Aorta (tissue), 5 donors: Measurements from ENCODE around the gene APOA4. TPM values are rescaled to one million over a fixed set of nuclear protein-coding genes. Genes with fewer than 3 reads are reported as not detected.

ENCODE experiments used
- ATAC-seq: fragments of 200-7000 bp; cut with Tn5 transposase; one replicate; pipeline ENCODE4 v1.9.1; 2022; ENCODE audit warnings: moderate library complexity; ENCODE audit not compliant: low FRiP score
- DNase-seq, 2 donors: peaks; one replicate each; pipeline ENCODE4 v3.0.0-alpha.2; 2020
- H3K27ac ChIP-seq, 2 donors: one replicate each; pipeline ENCODE4 v1.5.1; 2013; ENCODE audit warnings: low read length in 2 of 2, mild to moderate bottlenecking in 2 of 2, moderate library complexity in 2 of 2, control low read depth in 1 of 2, inconsistent platforms in 1 of 2, low read depth in 1 of 2
- H3K27me3 ChIP-seq, 2 donors: one replicate each; pipeline ENCODE4 v1.6.1; 2013; ENCODE audit warnings: control low read depth in 1 of 2, low read length in 1 of 2, mild to moderate bottlenecking in 1 of 2, moderate library complexity in 1 of 2; ENCODE audit not compliant: insufficient read depth in 2 of 2, control insufficient read depth in 1 of 2
- H3K36me3 ChIP-seq, 2 donors: one replicate each; pipeline ENCODE4 v1.6.1; 2013; ENCODE audit warnings: control low read depth in 1 of 2, low read length in 1 of 2, mild to moderate bottlenecking in 1 of 2; ENCODE audit not compliant: insufficient read depth in 2 of 2, control insufficient read depth in 1 of 2
- H3K4me1 ChIP-seq, 2 donors: one replicate each; pipeline ENCODE4 v1.6.1; 2013; ENCODE audit warnings: low read length in 2 of 2, control low read depth in 1 of 2, mild to moderate bottlenecking in 1 of 2, moderate library complexity in 1 of 2; ENCODE audit not compliant: insufficient read depth in 2 of 2, control insufficient read depth in 1 of 2
- H3K4me3 ChIP-seq, 2 donors: one replicate each; pipeline ENCODE4 v1.5.1; 2013; ENCODE audit warnings: low read length in 2 of 2, control low read depth in 1 of 2, mild to moderate bottlenecking in 1 of 2
- H3K9me3 ChIP-seq: one replicate; pipeline ENCODE4 v1.6.1; 2013; ENCODE audit warnings: mild to moderate bottlenecking, low read length; ENCODE audit not compliant: control insufficient read depth
- WGBS, 2 donors: extraction: QIAGEN DNeasy Blood & Tissue Kit; methylation state at CpG; one replicate each; pipeline ENCODE4 v1.1.7; 2013; 5-methylcytosine and 5-hydroxymethylcytosine counted together
- intact Hi-C, 2 donors: fragments of 100-400 bp; cut with DNase I; formaldehyde crosslinking; loops; one replicate each; pipeline versions ENCODE4 v1.14.2 to v1.15.0; 2022
- polyA plus RNA-seq, 2 donors: library from polyadenylated mRNA; stranded (reverse); fragments of 200-250 nt; gene quantifications; one replicate each; pipeline ENCODE4 v1.2.3, GENCODE V29; 2013
- total RNA-seq, 2 donors: library from RNA; stranded (reverse); fragmentation: NEBNext Ultra II Directional; extraction: Animal tissue kit (Norgen Biotek cat#: 25700); gene quantifications; one replicate each; pipeline ENCODE4 v1.2.1, GENCODE V29; 2021
- donor health status: healthy with polysubstance abuse.
- donor health status: Bipolar disorder and iron deficiency.
- donor health status: DM: no; HTN: no; CAD: no.
- donor health status: DM: no; HTN: no; CAD: no.
- donor health status: DM: yes; HTN: yes; CAD: no.

The APOA4 gene
- total and polyA plus RNA-seq, 4 donors: 0.64 to 457 TPM; not detected in 2

DNA sequence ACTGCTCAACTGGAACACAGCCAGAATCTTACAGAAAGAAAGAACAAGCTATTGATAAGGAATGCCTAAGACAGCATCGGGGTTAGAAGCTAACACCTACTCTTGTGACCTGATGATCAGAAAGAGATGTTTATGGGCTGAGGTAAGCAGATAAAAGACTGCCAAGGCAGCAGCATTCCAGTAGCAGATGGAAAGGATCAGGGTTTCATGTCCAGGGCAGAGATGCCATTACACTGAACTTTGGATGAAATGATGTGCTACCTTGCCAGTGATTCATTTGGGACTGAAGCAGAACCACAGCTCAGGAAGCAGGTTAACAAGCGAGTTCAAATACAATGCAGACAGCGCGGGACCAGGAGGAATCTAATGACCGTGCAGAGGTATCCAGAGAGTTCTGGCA lies 41.4 kb upstream of the APOA4 start:
- no peaks in the 10 kb centered on the region for H3K9me3 ChIP-seq
- intact Hi-C loops: no loop called here
- DNase-seq (no peak), ATAC-seq (no peak)
- H3K36me3 ChIP-seq: peaks cover 12 to 15% of the 10 kb centered on the region in 2 donors
- 93 to 96% methylated on average over 5 of the region's 5 CpGs for WGBS, 2 donors
- no peaks in the 10 kb centered on the region for H3K27me3 ChIP-seq
- no peak overlapping the region for H3K4me3 ChIP-seq
- no peak overlapping the region for H3K27ac ChIP-seq
- H3K4me1 ChIP-seq: no peaks in the 10 kb centered on the region

DNA sequence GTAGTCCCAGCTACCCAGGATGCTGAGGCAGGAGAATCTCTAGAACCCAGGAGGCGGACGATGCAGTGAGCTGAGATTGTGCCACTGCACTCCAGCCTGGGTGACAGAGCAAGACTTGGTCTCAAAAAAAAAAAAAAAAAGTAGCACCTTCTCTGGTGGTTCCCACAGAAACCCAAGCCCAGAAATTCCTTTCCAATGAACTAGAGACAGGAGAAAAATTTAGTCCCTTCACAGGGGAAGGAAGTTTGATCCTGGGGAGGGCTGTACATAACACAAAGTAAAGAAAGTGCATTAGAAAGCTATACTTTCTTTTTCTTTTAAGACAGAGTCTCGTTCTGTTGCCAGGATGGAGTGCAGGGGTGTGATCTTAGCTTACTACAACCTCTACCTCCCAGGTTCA lies 39.8 kb upstream of the APOA4 start:
- no peaks in the 10 kb centered on the region for H3K27me3 ChIP-seq
- no peak overlapping the region for H3K27ac ChIP-seq
- intact Hi-C loops: no loop called here
- ATAC-seq (no peak), DNase-seq (no peak)
- 88 to 89% methylated on average over 3 of the region's 3 CpGs for WGBS, 2 donors
- H3K4me1 ChIP-seq: no peaks in the 10 kb centered on the region
- peaks cover 14% of the 10 kb centered on the region in 2 donors for H3K36me3 ChIP-seq
- H3K4me3 ChIP-seq: no peak overlapping the region
- no peaks in the 10 kb centered on the region for H3K9me3 ChIP-seq

DNA sequence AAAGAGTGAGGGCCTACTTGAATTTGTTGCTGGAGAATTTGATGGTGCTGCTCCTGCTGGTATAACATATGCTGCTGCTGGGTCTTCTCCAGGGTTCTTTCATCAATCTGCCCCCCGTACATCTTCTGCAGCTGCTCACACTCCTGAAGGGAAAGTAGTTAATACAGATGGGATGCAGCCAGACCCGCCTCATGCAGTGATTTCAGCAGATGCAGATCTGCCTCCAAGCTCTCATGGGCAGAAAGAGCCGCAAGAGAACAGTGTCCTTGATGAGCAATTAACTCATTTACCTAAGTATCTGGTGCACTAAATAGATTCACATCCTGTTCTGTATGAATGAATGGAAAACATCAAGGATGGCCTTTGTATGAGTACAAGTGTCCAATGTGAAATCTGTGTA lies 39.1 kb upstream of the APOA4 start:
- intact Hi-C loops: no loop called here
- Histone ChIP-seq H3K9me3 (no peaks in the 10 kb centered on the region), H3K36me3 (peaks cover 13 to 14% of the 10 kb centered on the region in 2 donors), H3K4me3 (no peak overlapping the region), H3K4me1 (no peaks in the 10 kb centered on the region), H3K27ac (no peak overlapping the region), H3K27me3 (no peaks in the 10 kb centered on the region)
- WGBS, 2 donors: 87 to 92% methylated on average over 3 of the region's 3 CpGs
- ATAC-seq (no peak), DNase-seq (no peak)

DNA sequence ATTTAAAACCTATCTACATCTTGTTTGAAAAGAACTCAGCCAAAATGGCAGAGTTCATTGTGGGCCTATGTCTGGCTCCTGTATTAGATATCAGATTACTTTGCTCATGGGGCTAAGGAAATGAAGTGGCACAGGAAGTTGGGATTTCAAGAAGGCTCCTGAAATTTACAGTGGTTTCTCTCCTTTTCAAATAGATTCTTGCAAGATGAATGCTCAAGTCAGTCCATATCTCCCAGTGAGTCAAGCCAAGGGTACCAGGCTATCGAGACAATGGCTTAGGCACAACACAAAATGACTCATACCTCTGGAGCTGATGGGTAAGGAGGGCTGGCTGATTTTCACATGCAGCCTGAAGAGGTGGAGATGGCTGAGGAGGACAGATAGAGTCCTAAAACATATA lies 38.4 kb upstream of the APOA4 start:
- 76 to 77% methylated on average over 1 of the region's 1 CpG for WGBS, 2 donors
- ATAC-seq: no peak
- peaks cover 13 to 14% of the 10 kb centered on the region in 2 donors for H3K36me3 ChIP-seq

DNA sequence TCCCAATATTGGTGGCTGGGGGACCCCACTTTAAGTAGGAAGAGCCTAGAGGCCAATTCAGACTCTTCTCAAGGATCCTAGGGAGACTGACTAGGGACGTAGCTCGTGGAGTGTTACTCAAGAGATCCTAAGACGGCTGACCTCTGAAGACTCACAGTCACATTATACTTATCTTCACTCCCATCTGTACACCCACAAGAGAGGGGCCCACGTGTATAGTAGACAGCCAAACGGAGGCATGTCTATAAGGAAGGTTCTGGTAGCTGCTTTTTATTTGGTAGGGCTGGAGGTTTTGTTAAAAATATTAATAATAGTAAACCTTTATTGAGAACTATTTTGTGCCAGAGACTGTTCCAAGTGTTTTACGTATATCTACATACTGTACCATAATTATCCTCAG lies 37.2 kb upstream of the APOA4 start:
- H3K27me3 ChIP-seq: no peaks in the 10 kb centered on the region

More for the DNA sequence above, 38.4 kb upstream of the APOA4 start:
- DNase-seq: no peak
- Histone ChIP-seq H3K27ac (no peak overlapping the region), H3K4me1 (no peaks in the 10 kb centered on the region), H3K4me3 (no peak overlapping the region), H3K9me3 (no peaks in the 10 kb centered on the region), H3K27me3 (no peaks in the 10 kb centered on the region)
- intact Hi-C loops: no loop called here

DNA sequence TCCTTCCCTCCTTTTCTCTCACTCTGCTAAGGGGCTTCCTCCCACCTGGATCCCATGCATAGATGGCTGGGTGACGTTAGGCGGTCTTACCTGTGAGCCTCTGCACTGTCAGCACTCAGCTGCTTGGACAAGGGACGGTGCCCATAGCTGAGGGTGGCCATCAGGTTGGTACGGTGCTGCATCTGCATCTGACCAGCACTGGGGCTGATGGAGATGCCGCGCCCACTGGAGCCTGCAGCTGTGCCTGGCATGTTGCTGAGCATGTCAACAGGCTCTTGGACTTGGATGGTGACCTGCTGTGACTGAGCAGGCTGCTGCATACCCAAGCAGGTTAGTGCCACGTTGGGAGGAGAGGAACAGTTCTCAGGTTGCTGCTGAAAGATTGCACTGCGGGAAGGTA lies 36.1 kb upstream of the APOA4 start:
- DNase-seq (no peak), ATAC-seq (no peak)
- Histone ChIP-seq H3K36me3 (peaks cover 9% of the 10 kb centered on the region in 2 donors), H3K4me1 (no peaks in the 10 kb centered on the region), H3K9me3 (no peaks in the 10 kb centered on the region), H3K27ac (no peak overlapping the region), H3K4me3 (no peak overlapping the region), H3K27me3 (no peaks in the 10 kb centered on the region)
- intact Hi-C loops: no loop called here
- WGBS, 2 donors: 92 to 93% methylated on average over 8 of the region's 8 CpGs

More for the DNA sequence above, 37.2 kb upstream of the APOA4 start:
- WGBS, 2 donors: 89 to 92% methylated on average over 6 of the region's 6 CpGs
- intact Hi-C loops: no loop called here
- H3K9me3 ChIP-seq: no peaks in the 10 kb centered on the region
- H3K4me1 ChIP-seq: no peaks in the 10 kb centered on the region
- DNase-seq (no peak), ATAC-seq (no peak)
- H3K36me3 ChIP-seq: peaks cover 13 to 14% of the 10 kb centered on the region in 2 donors
- no peak overlapping the region for H3K27ac ChIP-seq
- no peak overlapping the region for H3K4me3 ChIP-seq

DNA sequence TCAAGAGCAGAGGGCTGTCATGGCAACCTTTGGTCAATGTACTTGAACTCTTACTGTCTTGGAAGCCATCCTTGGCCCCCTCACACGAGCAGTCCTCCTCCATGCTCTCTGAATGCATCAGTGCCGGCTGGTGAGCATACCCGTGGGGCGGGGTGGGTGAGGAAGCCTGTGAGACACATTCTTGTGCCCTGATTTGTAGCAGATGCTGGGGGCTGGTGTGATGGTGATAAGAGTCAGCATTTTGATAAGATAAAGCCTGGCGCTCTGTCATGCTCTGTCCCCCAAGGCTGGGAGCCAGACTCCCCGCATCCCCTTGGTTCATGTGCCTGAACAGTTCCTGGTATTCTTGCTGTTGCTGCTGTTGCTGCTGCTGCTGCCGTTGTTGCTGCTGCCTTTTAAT lies 34.8 kb upstream of the APOA4 start:
- no peak for ATAC-seq
- 69 to 74% methylated on average over 7 of the region's 7 CpGs for WGBS, 2 donors
- no peak overlapping the region for H3K4me3 ChIP-seq
- peak in 1 of 2 donors; percentile 61 for DNase-seq
- H3K27ac ChIP-seq: no peak overlapping the region
- no peaks in the 10 kb centered on the region for H3K9me3 ChIP-seq
- H3K36me3 ChIP-seq: peaks cover 7 to 9% of the 10 kb centered on the region in 2 donors
- H3K4me1 ChIP-seq: no peaks in the 10 kb centered on the region
- intact Hi-C loops: no loop called here
- H3K27me3 ChIP-seq: no peaks in the 10 kb centered on the region

DNA sequence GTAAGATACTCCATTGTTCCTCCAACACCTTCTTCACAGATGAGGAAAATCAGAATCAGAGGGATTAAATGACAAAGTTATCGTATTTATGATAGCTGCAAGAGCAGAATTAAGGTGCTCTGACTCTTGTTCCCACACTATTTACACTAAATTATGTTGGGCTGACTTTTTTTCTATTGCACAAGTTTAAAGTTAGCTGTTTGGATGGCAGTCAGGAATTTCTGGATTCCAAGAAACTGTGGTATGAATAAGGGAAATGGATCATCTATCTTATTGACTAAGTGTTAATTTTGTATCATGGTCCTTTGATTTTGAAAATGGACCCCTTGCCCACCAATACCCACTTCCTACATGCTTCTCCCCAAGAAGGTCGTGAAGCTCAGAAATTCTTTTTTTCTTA lies 34.2 kb upstream of the APOA4 start:
- no peak for DNase-seq
- intact Hi-C loops: no loop called here
- Histone ChIP-seq H3K4me3 (no peak overlapping the region), H3K9me3 (no peaks in the 10 kb centered on the region), H3K27ac (no peak overlapping the region), H3K27me3 (no peaks in the 10 kb centered on the region), H3K4me1 (no peaks in the 10 kb centered on the region), H3K36me3 (peaks cover 5 to 9% of the 10 kb centered on the region in 2 donors)
- ATAC-seq: no peak
- 63 to 70% methylated on average over 2 of the region's 2 CpGs for WGBS, 2 donors

DNA sequence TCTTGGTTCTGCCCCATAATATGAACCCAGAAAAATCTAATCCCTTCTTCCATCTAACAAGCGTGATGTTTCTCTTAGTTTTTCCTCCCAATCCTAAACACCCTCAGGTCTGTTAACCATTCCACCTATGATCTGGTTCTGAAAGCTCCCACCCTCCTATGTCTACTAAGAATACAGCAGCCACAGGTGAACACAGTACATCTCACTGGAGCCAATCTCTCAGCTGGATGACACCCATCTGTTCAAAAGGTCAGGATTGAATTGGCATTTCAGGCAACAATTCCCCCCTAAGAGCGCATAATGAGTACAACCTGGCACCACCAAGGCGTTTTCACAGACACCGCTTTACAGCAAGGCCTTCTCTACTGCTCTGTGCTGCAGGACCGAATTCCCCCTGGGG lies 33.3 kb upstream of the APOA4 start:
- Histone ChIP-seq H3K36me3 (peaks cover 0 to 8% of the 10 kb centered on the region in 2 donors), H3K27ac (no peak overlapping the region), H3K4me1 (no peaks in the 10 kb centered on the region), H3K4me3 (no peak overlapping the region), H3K27me3 (no peaks in the 10 kb centered on the region), H3K9me3 (no peaks in the 10 kb centered on the region)
- WGBS, 2 donors: 77 to 93% methylated on average over 5 of the region's 5 CpGs
- no peak for DNase-seq
- ATAC-seq: no peak
- intact Hi-C loops: no loop called here
